Smooth muscle cell of the brain vasculature (primary cell): ENCODE results near the gene GNAT3.

Experiments
- DNase-seq: peaks from one replicate; pipeline ENCODE4 v3.0.0-alpha.2; 2012; ENCODE audit warnings: low read depth, low spot score

The GNAT3 gene

DNA sequence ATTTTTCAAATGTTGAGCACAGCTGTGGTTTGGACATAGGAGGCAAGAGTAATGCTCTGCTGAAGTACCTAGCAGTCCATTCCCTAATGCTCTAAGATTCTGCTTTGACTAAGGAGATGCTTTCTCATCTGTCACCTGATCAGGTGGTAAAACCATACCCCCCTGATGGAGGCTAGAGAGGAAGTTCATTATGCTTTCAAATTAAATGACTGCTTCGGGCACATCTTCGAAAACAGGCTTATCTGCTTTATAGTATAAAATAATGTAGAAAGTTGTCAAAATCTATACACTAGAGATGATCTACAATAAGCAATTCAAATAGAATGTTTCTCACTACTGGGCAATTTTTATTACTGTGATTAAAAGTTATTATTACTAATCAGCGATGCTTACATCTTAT is at the start of gene GNAT3:
TSS of gene GNAT3 (minus strand) at position 101 of the 400 bp plus-strand sequence. CDS start 138 bp downstream, outside the sequence.
- no peak for DNase-seq

DNA sequence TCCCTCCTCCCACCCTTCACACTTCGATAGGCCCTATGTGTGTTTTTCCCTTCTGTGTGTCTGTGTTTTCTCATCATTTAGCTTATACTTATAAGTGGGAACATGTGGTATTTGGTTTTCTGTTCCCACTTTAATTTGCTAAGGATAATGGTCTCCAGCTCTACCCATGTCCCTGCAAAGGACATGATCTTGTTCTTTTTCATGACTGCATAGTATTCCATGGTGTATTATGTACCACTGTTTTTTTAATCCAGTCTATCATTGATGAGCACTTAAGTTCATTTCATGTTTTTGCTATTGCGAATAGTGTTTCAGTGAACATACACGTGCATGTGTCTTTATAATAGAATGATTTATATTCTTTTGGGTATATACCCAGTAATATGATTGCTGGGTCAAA is 46.3 kb upstream of the GNAT3 start:
- no peak for DNase-seq

DNA sequence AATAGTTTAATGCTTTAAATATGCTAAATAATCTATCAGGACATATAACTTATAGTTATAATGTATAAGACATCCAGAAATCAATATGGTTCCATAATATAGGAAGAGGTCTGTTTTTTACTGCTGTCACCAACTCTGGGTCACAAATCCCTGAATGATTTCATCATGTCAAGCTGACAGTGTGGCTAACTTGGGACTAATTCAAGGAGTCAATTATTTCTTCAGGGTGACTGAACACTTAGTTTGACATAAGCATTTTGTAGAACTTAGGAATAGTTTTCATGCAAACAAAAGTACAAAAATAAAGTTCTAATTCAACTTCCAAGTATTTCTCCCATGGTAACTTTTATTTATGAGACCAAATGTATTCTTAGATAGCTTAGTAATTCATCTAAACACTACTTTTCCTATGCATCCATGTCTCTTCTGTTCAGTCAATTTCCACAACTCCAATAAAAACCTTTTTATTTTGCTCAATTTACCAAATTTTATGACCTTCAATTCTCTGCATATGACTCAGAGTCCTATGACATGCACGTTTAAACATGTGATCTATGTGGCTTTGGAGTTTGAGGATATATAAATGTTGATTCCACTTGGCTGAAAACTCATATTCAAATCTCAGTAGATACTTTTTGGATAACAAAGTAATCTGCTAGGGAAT is 40.3 kb upstream of the GNAT3 start:
- no peak for DNase-seq

DNA sequence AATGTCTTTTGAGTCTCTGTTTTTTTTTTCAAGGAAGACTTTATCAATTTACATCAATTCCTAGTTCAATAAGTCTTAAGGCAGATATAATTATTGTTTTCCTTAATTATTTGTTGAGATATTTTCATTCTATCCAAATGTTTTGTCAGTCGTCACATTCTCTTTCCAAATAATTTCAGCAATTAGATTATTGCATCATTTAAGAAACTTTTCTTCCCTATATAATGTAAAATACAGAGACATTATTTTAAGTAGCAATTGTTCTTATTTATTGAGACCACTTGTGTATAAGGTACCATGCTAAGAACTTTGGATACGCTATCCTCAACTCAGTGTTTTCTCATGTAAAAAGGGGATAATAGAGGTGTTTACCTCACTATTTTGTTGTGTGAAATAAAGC is 38.1 kb upstream of the GNAT3 start:
- DNase-seq: no peak

DNA sequence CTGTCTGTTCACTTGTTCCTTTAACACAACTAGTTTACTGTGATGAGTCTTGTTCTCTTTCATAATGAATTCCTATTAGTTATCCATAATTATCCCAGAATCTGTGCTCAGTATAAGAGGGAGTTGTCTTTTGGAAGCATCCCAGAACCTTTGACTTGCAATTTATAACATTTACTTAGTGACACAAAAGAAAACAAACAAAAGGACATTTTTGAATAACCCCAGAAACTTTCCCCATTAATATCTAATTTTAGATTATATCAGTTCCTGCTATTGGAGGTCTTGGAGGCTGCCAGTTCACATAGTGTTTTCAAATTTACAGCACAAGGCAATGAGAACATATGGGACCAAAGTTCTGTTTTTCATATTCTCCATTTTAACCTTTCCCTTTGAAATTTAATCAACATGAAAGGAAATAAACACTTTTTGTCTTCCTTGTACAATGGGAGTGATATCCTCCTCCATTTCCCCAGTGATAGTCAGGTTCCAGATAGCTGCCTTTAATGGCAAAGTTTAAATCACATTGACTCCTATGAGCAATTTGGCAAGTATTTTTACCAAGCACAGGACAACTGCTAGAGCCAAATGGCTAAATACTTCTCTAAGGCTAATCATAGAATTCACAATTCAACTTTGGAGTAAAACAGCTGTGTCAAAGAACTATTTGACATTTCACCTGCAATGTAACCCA is 37.1 kb upstream of the GNAT3 start:
- DNase-seq: no peak

DNA sequence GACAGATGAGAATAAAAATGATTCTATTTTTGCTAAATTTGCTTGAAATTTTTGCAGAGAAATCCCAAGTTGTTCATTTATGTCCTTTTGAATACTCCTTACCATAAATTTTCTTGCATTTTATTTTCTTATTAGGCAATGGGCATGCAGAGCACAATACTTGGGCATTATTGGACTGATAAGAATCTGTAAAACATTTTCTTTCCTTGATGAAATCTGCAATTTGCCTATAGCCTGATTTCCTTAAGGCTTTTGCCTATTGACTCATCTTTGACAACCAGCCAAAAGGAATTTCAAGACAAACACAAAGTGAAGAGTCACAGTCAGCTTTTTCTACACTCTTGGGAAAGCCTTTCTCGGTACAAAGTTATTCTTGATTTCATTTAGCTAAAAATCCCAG is 30.5 kb upstream of the GNAT3 start:
- peak; percentile 69 for DNase-seq

DNA sequence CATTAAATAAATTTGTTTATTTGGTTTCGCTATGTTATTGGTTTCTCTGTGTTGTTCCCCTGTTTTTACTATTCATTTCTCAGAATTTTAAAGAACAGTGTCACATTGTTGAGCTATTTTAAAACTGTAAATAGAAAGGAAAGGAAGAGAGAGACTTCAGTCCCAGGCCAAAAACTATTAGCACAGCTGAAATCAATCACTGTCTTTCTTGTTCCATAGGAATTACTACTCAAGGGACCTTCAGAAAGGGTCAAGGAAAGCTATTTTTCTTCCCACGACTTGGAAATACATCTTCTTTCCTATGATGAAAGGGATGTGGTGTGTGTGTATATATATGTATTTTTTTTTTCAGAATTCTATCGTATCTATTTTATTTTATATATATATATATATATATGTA is 29.0 kb upstream of the GNAT3 start:
- DNase-seq: no peak

DNA sequence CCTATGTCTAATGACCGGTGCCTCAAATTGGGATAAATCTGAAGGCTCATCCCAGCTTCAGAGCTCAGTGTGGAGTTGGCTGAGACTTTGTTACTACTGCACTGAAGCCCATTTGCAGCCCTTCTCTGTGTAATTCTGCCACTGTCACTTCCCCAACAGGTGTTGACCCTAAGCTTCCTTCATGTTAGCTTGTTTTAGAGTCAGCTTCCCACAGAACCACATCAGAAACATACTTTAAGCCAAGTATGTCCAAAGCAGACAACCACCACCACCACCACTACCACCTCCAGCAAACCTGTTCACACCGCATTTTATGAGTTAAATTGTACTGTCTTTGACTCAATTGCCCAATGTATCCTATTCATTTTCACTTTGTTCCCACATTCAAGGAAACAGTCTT is 25.2 kb upstream of the GNAT3 start:
- no peak for DNase-seq

DNA sequence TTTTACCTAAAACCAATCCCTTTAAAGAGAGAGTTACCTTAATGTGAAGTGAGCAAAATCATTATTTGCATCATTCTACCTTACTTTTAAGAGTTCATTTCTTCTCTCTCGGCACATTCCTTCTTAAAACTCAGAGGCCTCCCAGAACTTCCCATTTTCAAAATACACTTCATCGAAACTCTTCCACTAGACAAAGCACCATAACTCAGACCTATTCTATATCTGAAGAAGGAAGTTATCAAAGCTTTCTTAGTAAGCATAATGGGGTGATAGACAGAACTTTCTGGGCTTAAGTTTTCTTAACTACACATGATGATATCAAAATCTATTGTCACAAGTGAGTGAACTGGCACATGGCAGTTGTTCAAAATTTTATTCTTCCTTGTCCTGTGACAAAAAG is 24.6 kb upstream of the GNAT3 start:
- no peak for DNase-seq

DNA sequence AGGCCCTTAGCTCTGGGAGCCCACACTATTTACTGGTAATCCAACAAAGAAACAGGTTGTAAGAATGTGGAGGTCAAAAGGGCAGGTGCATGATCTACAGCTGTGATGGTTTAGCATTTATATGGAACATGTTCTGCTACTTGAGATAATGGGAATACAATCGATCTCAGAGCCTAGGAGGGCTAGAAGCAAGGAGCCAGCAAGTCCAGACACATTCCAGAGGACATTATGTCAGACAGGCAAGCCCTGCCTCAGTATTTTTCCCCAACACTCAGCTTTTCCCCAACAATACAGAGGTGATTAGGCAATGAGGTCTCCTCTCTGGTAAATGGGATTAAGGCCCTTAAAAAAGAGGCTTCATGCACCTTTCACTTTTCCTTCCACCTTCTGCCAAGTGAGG is 21.4 kb upstream of the GNAT3 start:
- no peak for DNase-seq

DNA sequence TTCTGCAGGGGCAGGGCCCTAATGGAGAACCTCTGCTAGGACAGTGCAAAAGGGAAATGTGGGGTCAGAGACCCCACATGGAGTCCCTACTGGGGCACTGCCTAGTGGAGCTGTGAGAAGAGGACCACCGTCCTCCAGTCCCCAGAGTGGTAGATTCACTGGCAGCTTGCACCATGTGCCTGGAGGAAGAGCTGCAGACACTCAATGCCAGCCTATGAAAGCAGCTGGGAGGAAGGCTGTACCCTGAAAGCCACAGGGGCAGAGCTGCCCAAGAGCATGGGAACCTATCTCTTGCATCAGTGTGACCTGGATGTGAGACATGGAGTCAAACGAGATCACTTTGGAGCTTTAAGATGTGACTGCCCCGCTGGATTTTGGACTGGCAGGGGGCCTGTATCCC is 20.3 kb upstream of the GNAT3 start:
- no peak for DNase-seq

DNA sequence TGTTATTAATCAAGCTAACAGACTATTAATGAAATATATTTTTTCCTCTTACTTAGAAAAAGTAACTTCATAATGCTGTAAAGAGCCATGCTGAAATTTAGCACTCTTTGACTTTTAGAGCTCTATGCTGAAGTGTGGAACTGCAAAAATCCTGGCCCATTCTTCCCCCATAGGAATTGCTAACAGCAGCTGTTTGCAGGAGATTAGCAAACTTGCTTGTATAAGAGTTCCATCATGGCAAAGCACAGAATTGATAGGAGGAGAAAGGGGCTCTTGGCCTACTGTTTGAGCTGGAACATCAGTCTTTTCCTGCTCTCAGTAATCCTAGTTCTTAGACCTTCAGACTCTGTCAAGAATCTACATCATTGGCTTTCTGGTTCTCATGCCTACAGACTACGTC is 18.3 kb upstream of the GNAT3 start:
- no peak for DNase-seq

DNA sequence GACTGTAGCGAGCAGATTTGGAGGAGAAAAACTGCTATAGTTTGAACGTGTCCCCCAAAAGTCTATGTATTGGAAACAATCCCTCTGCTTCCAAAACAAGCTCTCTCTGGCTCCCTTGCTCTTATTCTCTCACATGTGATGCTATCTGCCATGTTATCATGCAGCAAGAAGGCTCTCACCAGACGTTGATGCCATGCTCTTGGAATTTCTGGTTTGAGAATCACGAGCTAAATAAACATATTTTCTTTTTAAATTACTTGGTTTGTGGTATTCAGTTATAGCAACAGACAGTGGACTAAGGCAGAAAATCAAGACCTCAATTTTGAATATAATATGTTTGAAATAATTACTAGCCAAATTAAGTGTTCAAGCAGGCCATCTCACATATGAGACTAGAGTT is 17.5 kb upstream of the GNAT3 start:
- DNase-seq: no peak

DNA sequence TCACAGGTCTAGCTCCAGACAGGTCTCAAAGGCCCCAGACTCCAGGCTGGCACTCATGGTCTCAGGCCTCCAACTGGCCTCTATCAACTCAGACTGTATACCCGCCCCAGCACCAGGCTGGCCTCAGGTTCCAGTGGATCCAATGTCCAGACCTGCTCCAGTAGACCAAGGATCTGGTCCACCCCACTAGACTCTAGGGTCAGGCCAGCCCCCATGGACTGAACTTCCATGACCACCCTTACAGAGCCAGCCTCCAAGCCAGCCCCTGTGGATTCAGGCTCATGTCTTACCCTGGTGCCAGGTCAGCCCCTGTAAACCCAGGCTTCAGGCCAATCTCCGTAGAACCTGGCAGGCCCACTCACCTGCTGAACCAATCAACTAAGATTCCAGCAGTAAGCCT is 16.8 kb upstream of the GNAT3 start:
- DNase-seq: no peak

DNA sequence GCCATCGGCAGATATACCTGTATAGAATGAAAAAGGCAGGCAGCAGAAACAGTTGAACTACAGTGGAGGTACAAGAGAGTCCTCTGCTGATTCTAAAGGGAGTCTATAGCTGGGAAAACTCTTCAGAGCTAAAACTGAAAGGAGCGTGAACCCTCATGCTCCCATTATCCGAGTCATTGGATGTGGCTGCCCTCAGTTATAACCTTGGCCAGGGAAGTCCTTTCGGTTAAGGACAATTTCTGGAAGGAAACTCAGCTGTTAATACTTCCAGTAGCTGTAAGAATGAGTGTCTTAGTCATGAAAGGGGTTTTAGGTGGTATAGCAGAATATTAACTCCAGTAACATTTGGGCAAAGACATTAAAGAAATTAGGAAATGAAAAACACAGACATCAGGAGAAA is 14.6 kb upstream of the GNAT3 start:
- DNase-seq: no peak

DNA sequence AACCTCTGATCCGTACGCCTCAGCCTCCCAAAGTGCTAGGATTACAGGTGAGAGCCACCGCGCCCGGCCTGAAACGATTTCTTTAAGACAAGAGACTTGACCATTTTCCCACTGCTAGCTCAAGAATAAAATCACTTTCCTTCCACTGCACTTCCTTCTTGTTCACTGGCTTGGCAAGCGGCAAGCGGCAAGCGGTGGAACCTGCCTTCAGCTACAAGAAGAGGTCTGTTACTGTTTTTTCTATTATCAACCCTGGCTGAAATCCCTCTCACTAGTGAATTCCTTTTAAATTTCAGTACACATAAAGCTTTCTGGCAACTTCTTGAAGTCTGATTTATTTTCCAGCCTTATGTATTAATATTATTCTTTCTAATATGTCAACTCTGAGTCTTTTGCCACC is 12.8 kb upstream of the GNAT3 start:
- no peak for DNase-seq

DNA sequence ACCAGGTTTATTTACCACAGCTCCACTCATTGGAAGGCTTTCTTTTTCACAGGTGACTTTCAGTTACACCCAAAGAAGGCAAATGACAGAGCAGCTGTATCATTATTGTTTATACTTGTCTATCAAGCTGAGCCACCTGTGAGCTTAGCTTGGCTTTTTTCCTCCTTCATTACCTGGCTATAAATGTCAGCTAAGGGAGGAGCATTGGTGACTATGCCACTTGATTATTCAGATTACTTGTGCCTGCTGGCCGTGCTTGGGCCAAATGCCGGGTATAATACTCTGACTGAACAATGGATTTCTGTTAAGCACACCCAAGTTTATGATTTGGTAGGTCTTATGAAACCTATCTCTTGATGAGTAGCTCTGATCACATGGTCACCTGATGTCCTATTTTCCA is 9.9 kb upstream of the GNAT3 start:
- no peak for DNase-seq

DNA sequence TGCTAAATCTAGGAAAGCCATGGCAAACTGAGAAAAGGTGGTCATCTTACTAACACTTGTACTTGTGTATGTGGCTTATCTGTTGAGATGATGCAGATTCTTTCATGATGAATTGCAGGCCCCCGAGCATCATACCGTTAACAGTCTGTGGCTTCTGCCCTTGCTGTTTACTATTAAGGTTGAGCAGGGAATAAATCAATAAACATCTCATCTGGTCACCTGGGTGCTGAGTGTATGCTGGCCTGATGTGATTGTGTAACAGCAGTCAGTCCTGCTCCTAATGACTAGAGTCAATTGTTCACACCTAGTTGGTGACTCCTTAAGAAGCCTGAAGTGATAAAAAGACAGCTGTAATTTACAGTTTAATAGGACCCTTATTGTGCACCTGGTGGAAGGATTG is 8.3 kb upstream of the GNAT3 start:
- DNase-seq: no peak

DNA sequence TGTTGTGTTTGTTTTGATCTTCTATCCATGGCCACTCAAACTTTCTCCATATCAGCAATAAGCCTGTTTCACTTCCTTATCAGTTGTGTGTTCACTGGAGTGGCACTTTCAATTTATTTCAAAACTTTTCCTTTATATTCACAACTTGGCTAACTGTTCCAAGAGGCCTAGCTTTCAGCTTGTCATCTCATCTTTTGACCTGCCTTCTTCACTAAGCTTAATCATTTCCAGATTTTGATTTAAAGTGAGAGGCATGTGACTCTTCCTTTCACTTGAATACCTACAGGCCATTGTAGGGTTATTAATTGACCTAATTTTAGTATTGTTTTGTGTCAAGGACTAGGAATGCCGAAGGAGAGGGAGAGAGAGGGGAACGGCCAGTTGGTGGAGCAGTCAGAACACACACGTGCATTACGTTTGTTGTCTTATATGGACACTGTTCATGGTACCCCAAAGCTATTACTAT is 5.5 kb upstream of the GNAT3 start:
- DNase-seq: no peak

DNA sequence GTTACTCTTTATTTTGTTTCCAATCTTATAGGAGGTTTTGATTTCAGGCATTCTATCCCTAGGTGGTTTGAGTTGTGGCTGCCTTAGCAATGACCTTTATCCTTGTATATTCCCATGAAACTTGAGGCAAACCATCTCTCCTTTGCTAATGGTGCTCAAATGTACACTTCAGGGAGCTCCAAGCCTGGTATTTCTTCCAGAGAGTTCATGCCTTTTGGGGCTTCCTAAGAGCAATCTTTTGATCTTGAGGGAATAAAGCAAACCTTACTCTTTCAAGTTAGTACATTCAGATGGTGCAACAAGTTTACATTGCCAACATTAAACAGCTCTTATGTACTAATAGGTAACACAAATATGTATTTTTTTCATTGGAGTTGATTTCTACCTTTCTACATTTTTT is 3.4 kb upstream of the GNAT3 start:
- no peak for DNase-seq

DNA sequence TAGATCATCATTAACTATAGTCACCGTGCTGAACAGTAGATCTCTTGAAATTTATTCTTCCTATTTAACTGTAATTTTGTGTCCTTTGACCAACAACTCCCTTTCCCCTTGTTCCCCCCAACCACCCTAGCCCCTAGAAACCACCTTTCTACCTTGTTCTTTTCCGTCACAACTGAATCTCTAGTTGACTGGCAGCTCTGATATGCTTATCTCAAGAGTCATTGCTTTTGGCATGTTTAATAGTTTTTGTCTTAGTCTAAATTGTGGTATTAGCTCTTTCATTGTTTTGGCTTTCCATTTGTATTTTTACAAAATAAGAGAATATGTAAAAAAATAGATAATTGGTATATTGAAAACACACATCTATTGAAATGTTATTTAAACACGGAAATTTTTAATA is 1.8 kb downstream of the GNAT3 start:
- DNase-seq: no peak

DNA sequence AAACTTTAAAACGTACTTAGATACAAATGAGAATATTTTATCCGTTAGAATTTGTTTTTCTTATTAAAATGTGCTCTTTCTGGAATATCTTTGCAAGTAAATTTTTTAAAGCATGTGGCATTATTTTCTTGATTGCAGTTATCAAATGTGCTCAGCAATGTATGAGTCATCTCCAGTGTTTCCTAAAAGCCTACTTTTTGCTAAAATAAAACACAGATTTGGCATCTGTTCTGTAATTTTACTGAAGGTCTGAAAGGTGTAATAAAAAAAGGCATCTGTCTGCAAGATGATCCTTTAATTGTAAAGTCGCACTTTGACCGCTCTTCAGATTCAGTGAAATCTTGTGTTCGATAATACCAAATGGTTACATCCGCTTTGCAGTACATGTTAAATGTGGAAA is 3.4 kb downstream of the GNAT3 start:
- DNase-seq: no peak

DNA sequence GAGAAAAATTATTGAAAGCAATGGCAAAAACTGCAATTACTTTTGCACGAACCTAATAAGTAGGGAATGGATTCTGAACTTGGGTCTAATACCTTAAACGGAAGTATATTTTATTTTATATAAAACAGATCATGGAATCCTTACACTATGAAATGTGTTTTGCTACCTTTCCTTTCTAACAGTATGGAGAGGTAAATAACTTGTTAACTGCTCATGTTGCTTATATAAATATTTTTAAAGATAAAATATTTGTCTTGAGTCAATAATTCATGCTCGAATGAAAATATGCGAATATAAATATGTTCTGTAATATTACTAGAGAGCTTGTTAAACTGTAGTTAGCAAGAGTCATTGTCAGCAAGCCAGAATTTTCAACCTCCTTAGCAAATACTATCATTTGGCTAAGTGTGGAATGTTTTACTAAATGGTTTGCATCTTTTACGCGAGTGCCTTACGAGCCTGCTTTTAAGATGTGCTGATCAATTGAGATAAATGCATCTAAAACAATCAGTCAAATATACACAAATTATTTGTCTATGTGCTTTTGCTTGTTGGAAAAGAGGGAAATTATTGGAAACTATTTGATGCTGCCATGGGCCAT is 5.9 kb downstream of the GNAT3 start:
- DNase-seq: no peak
